ENCODE measurements around the gene SELP.

GRCh38 chr1:169615803-169616202 is 14.1 kb downstream of the SELP start:
- TF ChIP-seq, protein P1, sequence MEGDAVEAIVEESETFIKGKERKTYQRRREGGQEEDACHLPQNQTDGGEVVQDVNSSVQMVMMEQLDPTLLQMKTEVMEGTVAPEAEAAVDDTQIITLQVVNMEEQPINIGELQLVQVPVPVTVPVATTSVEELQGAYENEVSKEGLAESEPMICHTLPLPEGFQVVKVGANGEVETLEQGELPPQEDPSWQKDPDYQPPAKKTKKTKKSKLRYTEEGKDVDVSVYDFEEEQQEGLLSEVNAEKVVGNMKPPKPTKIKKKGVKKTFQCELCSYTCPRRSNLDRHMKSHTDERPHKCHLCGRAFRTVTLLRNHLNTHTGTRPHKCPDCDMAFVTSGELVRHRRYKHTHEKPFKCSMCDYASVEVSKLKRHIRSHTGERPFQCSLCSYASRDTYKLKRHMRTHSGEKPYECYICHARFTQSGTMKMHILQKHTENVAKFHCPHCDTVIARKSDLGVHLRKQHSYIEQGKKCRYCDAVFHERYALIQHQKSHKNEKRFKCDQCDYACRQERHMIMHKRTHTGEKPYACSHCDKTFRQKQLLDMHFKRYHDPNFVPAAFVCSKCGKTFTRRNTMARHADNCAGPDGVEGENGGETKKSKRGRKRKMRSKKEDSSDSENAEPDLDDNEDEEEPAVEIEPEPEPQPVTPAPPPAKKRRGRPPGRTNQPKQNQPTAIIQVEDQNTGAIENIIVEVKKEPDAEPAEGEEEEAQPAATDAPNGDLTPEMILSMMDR (IDR thresholded peaks at IDR 0.05; ENCODE audit: low read depth, low read length), result no peak
- no peak for TF ChIP-seq EZH2phosphoT487 (IDR thresholded peaks at IDR 0.05; ENCODE audit: low read depth)
